Panc1 (cell line): ENCODE data around the gene PTPRCAP. TPM values are rescaled to one million over a fixed set of nuclear protein-coding genes. Genes with fewer than 3 reads are reported as not detected.
"Not testable (repeated sequence)": the region's sequence is repeated elsewhere in the genome, so short reads cannot be mapped to it uniquely, and the experiment has no call there.

Experiments used
- ATAC-seq: fragments of 200-7000 bp; cut with Tn5 transposase; 2 replicates; pipeline ENCODE4 v1.9.1; 2020; ENCODE audit warnings: mild to moderate bottlenecking, moderate library complexity
- BruUV-seq: library from RNA; stranded (reverse); fragments of 400-500 nt; replicated peaks from 2 replicates; lab custom pipeline; 2021; lab: Mats Ljungman, UMichigan
- CTCF ChIA-PET: fragments of 300-600 bp; sonication (Branson Sonifier 250); formaldehyde crosslinking; loops from one replicate; lab custom pipeline; 2022; ENCODE audit warnings: antibody characterized with exemption; lab: Charles Lee
- POLR2A ChIA-PET: fragments of 300-600 bp; sonication (Branson Sonifier 250); formaldehyde crosslinking; loops from one replicate; lab custom pipeline; 2022; ENCODE audit warnings: antibody characterized with exemption; lab: Charles Lee
- DNase-seq: peaks from one replicate; pipeline ENCODE4 v3.0.0-alpha.2; 2010; ENCODE audit warnings: low read depth, low spot score
- H3K27ac ChIP-seq: 2 replicates; pipeline ENCODE4 v1.5.1; 2011; ENCODE audit warnings: mild to moderate bottlenecking, low read length, inconsistent platforms
- H3K27me3 ChIP-seq: fragments of 200-500 bp; sonication (Bioruptor generic); 2 replicates; pipeline ENCODE4 v1.6.0; 2014; ENCODE audit warnings: low read length, inconsistent platforms; ENCODE audit not compliant: control insufficient read depth, insufficient read depth
- H3K36me3 ChIP-seq: fragments of 200-500 bp; sonication (Bioruptor generic); 2 replicates; pipeline ENCODE4 v1.5.1; 2014; ENCODE audit warnings: inconsistent platforms, mild to moderate bottlenecking, low read length, moderate library complexity; ENCODE audit not compliant: control insufficient read depth, insufficient read depth
- H3K4me1 ChIP-seq: 2 replicates; pipeline ENCODE4 v1.5.1; 2011; ENCODE audit warnings: inconsistent platforms, mild to moderate bottlenecking, low read length, moderate library complexity; ENCODE audit not compliant: control insufficient read depth, insufficient read depth
- H3K4me3 ChIP-seq, 2 experiments: 2 replicates each; pipeline ENCODE4 v1.5.1; 2011 to 2012; ENCODE audit warnings: low read depth in 2 of 2, low read length in 2 of 2, mild to moderate bottlenecking in 2 of 2, inconsistent platforms in 1 of 2, moderate library complexity in 1 of 2
- H3K9me3 ChIP-seq: fragments of 200-500 bp; sonication (Bioruptor generic); 2 replicates; pipeline ENCODE4 v1.5.1; 2014; ENCODE audit warnings: low read depth, mild to moderate bottlenecking, inconsistent platforms, low read length, moderate library complexity; ENCODE audit not compliant: control insufficient read depth, insufficient read depth
- POLR2AphosphoS5 ChIP-seq: IDR thresholded peaks from 2 replicates; pipeline ENCODE4 v1.6.1; 2012; ENCODE audit warnings: mild to moderate bottlenecking, low read depth, low read length, moderate library complexity
- REST ChIP-seq, 2 experiments: IDR thresholded peaks; 2 replicates each; pipeline ENCODE4 v1.6.1; 2011 to 2012; ENCODE audit warnings: low read depth in 2 of 2, control low read depth in 1 of 2, low read length in 1 of 2, mild to moderate bottlenecking in 1 of 2, moderate library complexity in 1 of 2; ENCODE audit not compliant: insufficient read depth in 1 of 2
- SIN3A ChIP-seq: IDR thresholded peaks from 2 replicates; pipeline ENCODE4 v1.6.1; 2012; ENCODE audit warnings: low read depth, mild to moderate bottlenecking, low read length, moderate library complexity, borderline replicate concordance; ENCODE audit not compliant: insufficient read depth
- TCF7L2 ChIP-seq: IDR thresholded peaks from 2 replicates; pipeline ENCODE4 v1.6.1; 2011; ENCODE audit warnings: mild to moderate bottlenecking, low read depth, low read length, inconsistent platforms
- in situ Hi-C: cut with HindIII; loops from 2 replicates; pipeline ENCODE4 v1.10.0; 2016; ENCODE audit warnings: low sequenced_read_pairs, low pct_unique_long_range_greater_than_20kb
- intact Hi-C: fragments of 100-400 bp; cut with micrococcal nuclease; formaldehyde crosslinking; loops from one replicate; pipeline ENCODE4 v1.10.0; 2022; ENCODE audit not compliant: unreplicated experiment
- total RNA-seq: library from RNA; stranded (reverse); gene quantifications from one replicate; pipeline ENCODE4 v1.2.1, GENCODE V29; 2021; ENCODE audit not compliant: unreplicated experiment
- TF ChIP-seq, protein P1 (sequence below): fragments of 450-650 bp; IDR thresholded peaks from 2 replicates; pipeline ENCODE4 v1.5.1; 2017; ENCODE audit warnings: mild to moderate bottlenecking

Gene PTPRCAP
- total RNA-seq, 1 experiment from 2014 or later: 0.82 TPM

- H3K27ac ChIP-seq, H3K36me3 ChIP-seq, H3K4me1 ChIP-seq, POLR2A ChIA-PET, DNase-seq, ATAC-seq, in situ Hi-C loops, BruUV-seq, CTCF ChIA-PET, intact Hi-C loops, H3K9me3 ChIP-seq, H3K4me3 ChIP-seq, H3K27me3 ChIP-seq: not testable (repeated sequence)
Observed at GRCh38 chr11:67476692-67477091, 39.2 kb upstream of the PTPRCAP start.

DNA sequence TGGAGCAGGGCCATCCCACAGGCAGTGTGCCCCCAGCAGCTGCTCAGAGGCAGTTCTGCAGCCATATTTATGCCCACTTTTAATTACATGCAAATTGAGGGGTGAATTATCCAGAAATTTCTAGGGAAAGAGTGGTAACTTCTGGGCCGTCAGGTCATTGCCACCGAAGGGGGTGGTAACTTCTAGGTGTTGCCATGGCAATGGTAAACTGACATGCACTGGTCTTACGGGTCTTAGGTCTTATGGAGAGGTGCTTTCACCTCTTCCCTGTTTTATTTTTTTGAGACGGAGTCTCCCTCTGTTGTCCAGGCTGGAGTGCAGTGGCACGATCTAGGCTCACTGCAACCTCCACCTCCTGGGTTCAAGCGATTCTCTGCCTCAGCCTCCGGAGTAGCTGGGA, 35.4 kb upstream of the PTPRCAP start:
- DNase-seq (no peak), ATAC-seq (no peak)
- H3K9me3 ChIP-seq: no peaks in the 10 kb centered on the region
- H3K27me3 ChIP-seq: no peaks in the 10 kb centered on the region
- H3K27ac ChIP-seq: no peak overlapping the region
- peaks cover 10% of the 10 kb centered on the region for H3K4me1 ChIP-seq
- no TSS peak for BruUV-seq
- in situ Hi-C loops (no loop called here), intact Hi-C loops (no loop called here)
- H3K36me3 ChIP-seq: no peaks in the 10 kb centered on the region; the same call in 1 of the 2 replicates
- TF ChIP-seq REST (IDR thresholded peaks at IDR 0.05; ENCODE audit: insufficient read depth in 1 of 2, low read depth in 2 of 2, low read length in 1 of 2) (no peak), TCF7L2 (no peak), SIN3A (no peak), POLR2AphosphoS5 (no peak)
- TF ChIP-seq, protein P1, sequence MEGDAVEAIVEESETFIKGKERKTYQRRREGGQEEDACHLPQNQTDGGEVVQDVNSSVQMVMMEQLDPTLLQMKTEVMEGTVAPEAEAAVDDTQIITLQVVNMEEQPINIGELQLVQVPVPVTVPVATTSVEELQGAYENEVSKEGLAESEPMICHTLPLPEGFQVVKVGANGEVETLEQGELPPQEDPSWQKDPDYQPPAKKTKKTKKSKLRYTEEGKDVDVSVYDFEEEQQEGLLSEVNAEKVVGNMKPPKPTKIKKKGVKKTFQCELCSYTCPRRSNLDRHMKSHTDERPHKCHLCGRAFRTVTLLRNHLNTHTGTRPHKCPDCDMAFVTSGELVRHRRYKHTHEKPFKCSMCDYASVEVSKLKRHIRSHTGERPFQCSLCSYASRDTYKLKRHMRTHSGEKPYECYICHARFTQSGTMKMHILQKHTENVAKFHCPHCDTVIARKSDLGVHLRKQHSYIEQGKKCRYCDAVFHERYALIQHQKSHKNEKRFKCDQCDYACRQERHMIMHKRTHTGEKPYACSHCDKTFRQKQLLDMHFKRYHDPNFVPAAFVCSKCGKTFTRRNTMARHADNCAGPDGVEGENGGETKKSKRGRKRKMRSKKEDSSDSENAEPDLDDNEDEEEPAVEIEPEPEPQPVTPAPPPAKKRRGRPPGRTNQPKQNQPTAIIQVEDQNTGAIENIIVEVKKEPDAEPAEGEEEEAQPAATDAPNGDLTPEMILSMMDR: no peak
- POLR2A ChIA-PET: no interaction called here
- no peak overlapping the region for H3K4me3 ChIP-seq
- CTCF ChIA-PET: no interaction called here

DNA sequence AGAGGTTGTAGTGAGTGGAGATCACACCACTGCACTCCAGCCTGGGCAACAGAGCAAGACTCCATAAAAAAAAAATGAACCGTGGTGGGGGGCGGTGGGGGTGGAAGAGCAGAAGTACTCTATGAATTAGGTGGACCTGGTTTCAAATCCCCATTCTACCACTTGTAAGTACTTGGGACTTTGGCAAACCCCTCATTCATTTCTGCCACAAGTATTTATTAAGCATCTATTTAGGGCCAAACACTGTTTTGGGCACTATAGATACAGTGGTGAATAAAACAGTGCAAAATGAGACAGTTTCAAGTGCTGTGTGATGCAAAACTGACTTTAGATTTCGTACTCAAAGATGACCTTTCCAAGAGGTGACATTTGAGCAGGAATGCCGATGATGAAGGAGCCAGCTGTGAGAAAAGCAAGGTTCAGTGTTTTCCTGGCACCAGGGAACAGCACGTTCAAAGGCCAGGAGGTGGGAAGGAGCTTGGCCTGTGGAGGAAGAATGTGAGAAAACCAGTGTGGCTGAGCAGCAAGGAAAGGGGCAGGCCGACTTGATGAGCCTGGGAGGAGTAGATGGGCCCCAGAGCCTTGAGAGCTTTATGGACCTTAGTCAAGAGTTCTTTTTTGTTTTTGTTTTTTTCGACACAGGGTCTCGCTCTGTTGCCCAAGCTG, 33.0 kb upstream of the PTPRCAP start:
- no peak for DNase-seq
- H3K27ac ChIP-seq: no peak overlapping the region
- ChIA-PET POLR2A (interaction anchor here (0.6 kb wide), 1 partner anchor 89 kb away, joined by 8 read pairs; no protein-coding TSS in a partner anchor), CTCF (interaction anchor here (0.7 to 1.2 kb wide), 3 partner anchors 19 to 119 kb away, joined by 3 to 9 read pairs (median 3); partner anchors contain the start of gene PPP1CA)
- ATAC-seq: no peak
- peaks cover 26% of the 10 kb centered on the region for H3K4me1 ChIP-seq
- no peaks in the 10 kb centered on the region for H3K27me3 ChIP-seq
- intact Hi-C loops (no loop called here), in situ Hi-C loops (no loop called here)
- no peaks in the 10 kb centered on the region; the same call in 1 of the 2 replicates for H3K36me3 ChIP-seq
- TF ChIP-seq, protein P1: no peak
- no peaks in the 10 kb centered on the region for H3K9me3 ChIP-seq
- H3K4me3 ChIP-seq: no peak overlapping the region
- BruUV-seq: no TSS peak
